ENCODE results near the gene AKR1C1. TPM values are rescaled to one million over a fixed set of nuclear protein-coding genes. Genes with fewer than 3 reads are reported as not detected.
A peak's percentile ranks its signal among the peaks of the same experiment; 100 is the strongest.
"Not testable (repeated sequence)": the region's sequence is repeated elsewhere in the genome, so short reads cannot be mapped to it uniquely, and the experiment has no call there.

AKR1C1 gene
- total and polyA plus RNA-seq, 9 of the 15 experiments (the other 6 are each of a cell fraction or from before 2014, with no cell fraction given) = 43.5 to 180 (median 82.4) TPM

- DNase-seq (ENCODE audit: extremely low read depth in 1 of 4, low spot score in 3 of 4); H3K36me3 ChIP-seq (ENCODE audit: control insufficient read depth, insufficient read depth, low read length); H3K27ac ChIP-seq (ENCODE audit: extremely low read depth, low read depth, low read length); H3K4me3 ChIP-seq; BruUV-seq (replicated peaks); H2AFZ ChIP-seq (ENCODE audit: low read depth, low read length); in situ Hi-C loops (cut with MboI); H3K9ac ChIP-seq (ENCODE audit: insufficient read depth in 1 of 2, low read depth in 2 of 2, low read length in 2 of 2); ATAC-seq; POLR2A ChIA-PET; intact Hi-C loops (cut with micrococcal nuclease); H3K27me3 ChIP-seq (ENCODE audit: control insufficient read depth in 2 of 2, insufficient read depth in 2 of 2, low read length in 2 of 2); H3K4me1 ChIP-seq (replicated peaks in 1 of 2; ENCODE audit: control insufficient read depth in 2 of 2, insufficient read depth in 2 of 2, low read length in 2 of 2); H4K20me1 ChIP-seq (replicated peaks; ENCODE audit: control insufficient read depth, insufficient read depth, low read length); H3K9me3 ChIP-seq (replicated peaks; ENCODE audit: control insufficient read depth, insufficient read depth, low read depth, low read length); H3K4me2 ChIP-seq (ENCODE audit: insufficient read depth, low read length); CTCF ChIA-PET (ENCODE audit: low intra/inter-chr PET ratio); H3K79me2 ChIP-seq (ENCODE audit: control insufficient read depth, insufficient read depth, low read length); H3K9me1 ChIP-seq (ENCODE audit: control insufficient read depth, insufficient read depth, low read length): not testable (repeated sequence)
- FAIRE-seq = peak; percentile 32
These were observed 31.0 kb downstream of the AKR1C1 start for GRCh38 chr10:4994260-4994659.

DNA sequence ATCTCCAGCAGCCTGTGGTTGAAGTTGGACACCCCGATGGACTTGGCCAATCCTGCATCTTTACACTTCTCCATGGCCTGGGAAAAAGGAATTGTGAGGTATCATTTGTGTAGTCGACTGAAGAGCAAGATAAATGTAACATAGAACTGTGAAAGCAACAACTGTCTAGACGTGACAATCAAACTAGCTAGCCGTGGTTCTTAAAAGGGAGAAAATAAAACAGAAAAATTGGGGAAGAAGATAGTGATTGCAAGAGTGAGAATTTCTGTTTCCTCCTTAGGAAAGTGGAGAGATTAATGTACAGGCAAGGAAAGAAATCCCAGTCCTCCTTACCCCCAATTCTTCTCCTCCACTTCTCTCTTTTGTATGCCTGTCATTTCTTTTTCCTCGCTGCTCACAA, 35.5 kb downstream of the AKR1C1 start:
- H3K9me3 ChIP-seq (replicated peaks; ENCODE audit: control insufficient read depth, insufficient read depth, low read depth, low read length) = no peaks in the 10 kb centered on the region
- DNase-seq (ENCODE audit: extremely low read depth in 1 of 4, low spot score in 3 of 4) (no peak), ATAC-seq (no peak), FAIRE-seq (no peak)
- in situ Hi-C loops (cut with MboI) (no loop called here), intact Hi-C loops (cut with micrococcal nuclease) (no loop called here)
- no peaks in the 10 kb centered on the region for H3K9me1 ChIP-seq (ENCODE audit: control insufficient read depth, insufficient read depth, low read length)
- H3K4me1 ChIP-seq (replicated peaks in 1 of 2; ENCODE audit: control insufficient read depth in 2 of 2, insufficient read depth in 2 of 2, low read length in 2 of 2) = peaks cover 0 to 2% of the 10 kb centered on the region in 2 experiments; a peak in 2 of 5 replicates
- H3K4me3 ChIP-seq = no peak overlapping the region
- no TSS peak for BruUV-seq (replicated peaks)
- no peaks in the 10 kb centered on the region for H4K20me1 ChIP-seq (replicated peaks; ENCODE audit: control insufficient read depth, insufficient read depth, low read length)
- no peak overlapping the region for H3K4me2 ChIP-seq (ENCODE audit: insufficient read depth, low read length)
- H3K36me3 ChIP-seq (ENCODE audit: control insufficient read depth, insufficient read depth, low read length) = no peaks in the 10 kb centered on the region
- no peak overlapping the region for H2AFZ ChIP-seq (ENCODE audit: low read depth, low read length)
- H3K27ac ChIP-seq (ENCODE audit: extremely low read depth, low read depth, low read length) = no peak overlapping the region
- no peaks in the 10 kb centered on the region for H3K79me2 ChIP-seq (ENCODE audit: control insufficient read depth, insufficient read depth, low read length)
- POLR2A ChIA-PET = no interaction called here
- H3K27me3 ChIP-seq (ENCODE audit: control insufficient read depth in 2 of 2, insufficient read depth in 2 of 2, low read length in 2 of 2) = no peaks in the 10 kb centered on the region
- CTCF ChIA-PET (ENCODE audit: low intra/inter-chr PET ratio) = no interaction called here
- 65% methylated on average over 5 of the region's 5 CpGs for WGBS (ENCODE audit: insufficient coverage, low coverage, missing lambda C conversion rate)
- no peak overlapping the region for H3K9ac ChIP-seq (ENCODE audit: insufficient read depth in 1 of 2, low read depth in 2 of 2, low read length in 2 of 2)
- TF ChIP-seq ZNF644 (tag; IDR thresholded peaks at IDR 0.05; ENCODE audit: low read depth) (no peak), ETV1 (tag; conservative IDR thresholded peaks at IDR 0.05; ENCODE audit: low read depth) (no peak), EZH2 (IDR thresholded peaks at IDR 0.05; ENCODE audit: borderline replicate concordance, low read depth, low read length) (no peak), ZFP91 (CRISPR knock-in tag; IDR thresholded peaks at IDR 0.05) (no peak), PURB (CRISPR knock-in tag; IDR thresholded peaks at IDR 0.05; ENCODE audit: low read depth) (no peak), ZFPM2 (CRISPR knock-in tag; IDR thresholded peaks at IDR 0.05) (no peak)
- TF ChIP-seq, protein P1, sequence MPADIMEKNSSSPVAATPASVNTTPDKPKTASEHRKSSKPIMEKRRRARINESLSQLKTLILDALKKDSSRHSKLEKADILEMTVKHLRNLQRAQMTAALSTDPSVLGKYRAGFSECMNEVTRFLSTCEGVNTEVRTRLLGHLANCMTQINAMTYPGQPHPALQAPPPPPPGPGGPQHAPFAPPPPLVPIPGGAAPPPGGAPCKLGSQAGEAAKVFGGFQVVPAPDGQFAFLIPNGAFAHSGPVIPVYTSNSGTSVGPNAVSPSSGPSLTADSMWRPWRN (IDR thresholded peaks at IDR 0.05; ENCODE audit: low read depth) = no peak
- TF ChIP-seq, protein P2, sequence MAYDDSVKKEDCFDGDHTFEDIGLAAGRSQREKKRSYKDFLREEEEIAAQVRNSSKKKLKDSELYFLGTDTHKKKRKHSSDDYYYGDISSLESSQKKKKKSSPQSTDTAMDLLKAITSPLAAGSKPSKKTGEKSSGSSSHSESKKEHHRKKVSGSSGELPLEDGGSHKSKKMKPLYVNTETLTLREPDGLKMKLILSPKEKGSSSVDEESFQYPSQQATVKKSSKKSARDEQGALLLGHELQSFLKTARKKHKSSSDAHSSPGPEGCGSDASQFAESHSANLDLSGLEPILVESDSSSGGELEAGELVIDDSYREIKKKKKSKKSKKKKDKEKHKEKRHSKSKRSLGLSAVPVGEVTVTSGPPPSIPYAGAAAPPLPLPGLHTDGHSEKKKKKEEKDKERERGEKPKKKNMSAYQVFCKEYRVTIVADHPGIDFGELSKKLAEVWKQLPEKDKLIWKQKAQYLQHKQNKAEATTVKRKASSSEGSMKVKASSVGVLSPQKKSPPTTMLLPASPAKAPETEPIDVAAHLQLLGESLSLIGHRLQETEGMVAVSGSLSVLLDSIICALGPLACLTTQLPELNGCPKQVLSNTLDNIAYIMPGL (CRISPR knock-in tag; IDR thresholded peaks at IDR 0.05) = no peak
